ENCODE data around the gene E2F4.

E2F4 gene

GRCh38 chr16:67242138-67242730 is 50.3 kb downstream of the E2F4 start:
- H3K27ac ChIP-seq = peak overlapping the region; percentile 92
- POLR2A ChIA-PET (ENCODE audit: low non-redundant PET) = no interaction called here
- no peak for DNase-seq (ENCODE audit: low spot score)
- CTCF ChIA-PET = interaction anchor here (1.1 kb wide), 1 partner anchor 57 kb away, joined by 4 read pairs; no protein-coding TSS in a partner anchor
- no peak for TF ChIP-seq CTCF (conservative IDR thresholded peaks at IDR 0.05; ENCODE audit: low read depth)

- POLR2A ChIA-PET (ENCODE audit: low non-redundant PET) = no interaction called here
- TF ChIP-seq CTCF (conservative IDR thresholded peaks at IDR 0.05; ENCODE audit: low read depth) = no peak
- CTCF ChIA-PET = no interaction called here
- DNase-seq (ENCODE audit: low spot score) = no peak
- H3K27ac ChIP-seq = peak overlapping the region; percentile 92
Observed at GRCh38 chr16:67243481-67243880, 51.5 kb downstream of the E2F4 start.

- TF ChIP-seq CTCF (conservative IDR thresholded peaks at IDR 0.05; ENCODE audit: low read depth) = no peak
- peak; percentile 79 for DNase-seq (ENCODE audit: low spot score)
- peak overlapping the region; percentile 92 for H3K27ac ChIP-seq
- ChIA-PET POLR2A (ENCODE audit: low non-redundant PET) (interaction anchor here (0.6 to 1.1 kb wide), 3 partner anchors 16 to 218 kb away, joined by 3 to 4 read pairs (median 4); no protein-coding TSS in a partner anchor), CTCF (interaction anchor here (0.7 to 1.9 kb wide), 3 partner anchors 34 to 222 kb away, joined by 3 to 8 read pairs (median 3); no protein-coding TSS in a partner anchor)
Observed at GRCh38 chr16:67244387-67245185, 52.6 kb downstream of the E2F4 start.

- ChIA-PET POLR2A (ENCODE audit: low non-redundant PET) (interaction anchor here (1.1 kb wide), 1 partner anchor 94 kb away, joined by 4 read pairs; no protein-coding TSS in a partner anchor), CTCF (interaction anchor here (0.6 to 1.9 kb wide), 2 partner anchors 12 to 47 kb away, joined by 4 to 8 read pairs; no protein-coding TSS in a partner anchor)
- peak overlapping the region; percentile 92 for H3K27ac ChIP-seq
- TF ChIP-seq CTCF (conservative IDR thresholded peaks at IDR 0.05; ENCODE audit: low read depth) = no peak
- no peak for DNase-seq (ENCODE audit: low spot score)
Observed at GRCh38 chr16:67245186-67245585, 53.2 kb downstream of the E2F4 start.

GRCh38 chr16:67245674-67246080 is 53.7 kb downstream of the E2F4 start:
- ChIA-PET POLR2A (ENCODE audit: low non-redundant PET) (interaction anchor here (1.6 kb wide), 1 partner anchor 19 kb away, joined by 11 read pairs; the partner anchor contains the start of gene TMEM208), CTCF (interaction anchor here (0.6 to 1.9 kb wide), 5 partner anchors 11 to 605 kb away, joined by 3 to 8 read pairs (median 4); partner anchors contain the start of gene TPPP3)
- peak overlapping the region; percentile 92 for H3K27ac ChIP-seq
- TF ChIP-seq CTCF (conservative IDR thresholded peaks at IDR 0.05; ENCODE audit: low read depth) = no peak
- no peak for DNase-seq (ENCODE audit: low spot score)

GRCh38 chr16:67246081-67246755 is 54.3 kb downstream of the E2F4 start:
- POLR2A ChIA-PET (ENCODE audit: low non-redundant PET) = interaction anchor here (0.5 to 1.6 kb wide), 8 partner anchors 10 to 92 kb away, joined by 3 to 14 read pairs (median 4); partner anchors contain the start of gene TMEM208
- peak; percentile 73 for DNase-seq (ENCODE audit: low spot score)
- CTCF ChIA-PET = interaction anchor here (0.7 to 0.8 kb wide), 3 partner anchors 18 to 606 kb away, joined by 3 to 7 read pairs (median 3); partner anchors contain the start of gene TPPP3
- TF ChIP-seq CTCF (conservative IDR thresholded peaks at IDR 0.05; ENCODE audit: low read depth) = peak; percentile 63
- H3K27ac ChIP-seq = peak overlapping the region; percentile 92
